ENCODE data around the gene NUDT7. TPM values are rescaled to one million over a fixed set of nuclear protein-coding genes. Genes with fewer than 3 reads are reported as not detected.

The NUDT7 gene
- total and polyA plus RNA-seq, 2 donors from 2014 or later = 7.6 to 43.8 TPM

DNA sequence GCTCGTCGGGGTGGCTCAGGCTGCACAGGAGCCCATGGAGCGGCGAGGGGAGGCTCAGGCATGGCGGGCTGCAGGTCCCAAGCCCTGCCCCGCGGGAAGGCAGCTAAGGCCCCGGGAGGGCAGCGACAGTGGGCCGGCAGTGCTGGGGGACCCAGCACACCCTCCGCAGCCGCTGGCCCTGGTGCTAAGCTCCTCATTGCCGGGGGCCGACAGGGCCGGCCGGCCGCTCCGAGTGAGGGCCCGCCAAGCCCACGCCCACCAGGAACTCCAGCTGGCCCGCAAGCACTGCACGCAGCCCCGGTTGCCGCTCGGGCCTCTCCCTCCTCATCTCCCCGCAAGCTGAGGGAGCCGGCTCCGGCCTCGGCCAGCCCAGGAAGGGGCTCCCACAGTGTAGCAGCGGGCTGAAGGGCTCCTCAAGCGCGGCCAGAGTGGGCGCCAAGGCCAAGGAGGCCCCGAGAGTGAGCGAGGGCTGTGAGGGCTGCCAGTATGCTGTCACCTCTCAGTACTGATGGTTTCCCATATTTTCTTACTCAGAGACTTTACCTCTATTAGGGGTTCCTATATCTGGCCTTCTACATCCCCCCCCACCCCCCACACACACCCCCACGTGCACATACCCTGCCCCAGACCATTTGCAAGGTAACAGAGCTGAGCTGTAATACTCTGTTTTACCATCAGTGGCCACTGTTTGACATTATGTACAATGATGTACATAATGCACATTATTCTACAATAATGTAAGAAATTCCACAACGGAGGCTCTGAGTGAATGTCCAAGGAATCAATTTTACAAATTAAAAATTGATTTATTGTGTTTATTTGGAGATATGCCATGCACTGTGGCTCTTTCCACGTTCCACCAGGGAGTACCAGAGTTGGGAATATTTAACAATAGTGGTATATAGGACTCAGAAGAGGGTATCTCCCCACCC, 62.4 kb downstream of the NUDT7 start:
- TF ChIP-seq, protein P1, sequence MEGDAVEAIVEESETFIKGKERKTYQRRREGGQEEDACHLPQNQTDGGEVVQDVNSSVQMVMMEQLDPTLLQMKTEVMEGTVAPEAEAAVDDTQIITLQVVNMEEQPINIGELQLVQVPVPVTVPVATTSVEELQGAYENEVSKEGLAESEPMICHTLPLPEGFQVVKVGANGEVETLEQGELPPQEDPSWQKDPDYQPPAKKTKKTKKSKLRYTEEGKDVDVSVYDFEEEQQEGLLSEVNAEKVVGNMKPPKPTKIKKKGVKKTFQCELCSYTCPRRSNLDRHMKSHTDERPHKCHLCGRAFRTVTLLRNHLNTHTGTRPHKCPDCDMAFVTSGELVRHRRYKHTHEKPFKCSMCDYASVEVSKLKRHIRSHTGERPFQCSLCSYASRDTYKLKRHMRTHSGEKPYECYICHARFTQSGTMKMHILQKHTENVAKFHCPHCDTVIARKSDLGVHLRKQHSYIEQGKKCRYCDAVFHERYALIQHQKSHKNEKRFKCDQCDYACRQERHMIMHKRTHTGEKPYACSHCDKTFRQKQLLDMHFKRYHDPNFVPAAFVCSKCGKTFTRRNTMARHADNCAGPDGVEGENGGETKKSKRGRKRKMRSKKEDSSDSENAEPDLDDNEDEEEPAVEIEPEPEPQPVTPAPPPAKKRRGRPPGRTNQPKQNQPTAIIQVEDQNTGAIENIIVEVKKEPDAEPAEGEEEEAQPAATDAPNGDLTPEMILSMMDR (IDR thresholded peaks at IDR 0.05; ENCODE audit: borderline replicate concordance, extremely low read depth, insufficient read depth) = peak; percentile 4
- Histone ChIP-seq H3K4me1 (ENCODE audit: control insufficient read depth in 2 of 3, insufficient read depth in 2 of 3, low read depth in 1 of 3, low read length in 3 of 3) (peaks cover 0 to 3% (median 0%) of the 10 kb centered on the region in 3 donors), H3K36me3 (ENCODE audit: control insufficient read depth in 2 of 3, insufficient read depth in 3 of 3, low read length in 3 of 3) (no peaks in the 10 kb centered on the region), H3K4me3 (ENCODE audit: low read length in 3 of 3) (no peak overlapping the region), H3K9me3 (ENCODE audit: control insufficient read depth in 2 of 3, insufficient read depth in 1 of 3, low read length in 3 of 3) (no peaks in the 10 kb centered on the region), H3K27me3 (ENCODE audit: control insufficient read depth, insufficient read depth, low read length) (peaks cover 7% of the 10 kb centered on the region), H3K27ac (ENCODE audit: low read depth in 2 of 2, low read length in 2 of 2) (no peak overlapping the region), H3K9ac (ENCODE audit: low read length in 3 of 3) (no peak overlapping the region)
- DNase-seq (no peak), FAIRE-seq (no peak)
- intact Hi-C loops (cut with DNase I) = no loop called here

- no peak overlapping the region for H3K9ac ChIP-seq (ENCODE audit: low read length in 3 of 3)
- no peak overlapping the region for H3K4me3 ChIP-seq (ENCODE audit: low read length in 3 of 3)
- no peak for FAIRE-seq
- peaks cover 0 to 3% (median 0%) of the 10 kb centered on the region in 3 donors for H3K4me1 ChIP-seq (ENCODE audit: control insufficient read depth in 2 of 3, insufficient read depth in 2 of 3, low read depth in 1 of 3, low read length in 3 of 3)
- TF ChIP-seq, protein P1 (IDR thresholded peaks at IDR 0.05; ENCODE audit: borderline replicate concordance, extremely low read depth, insufficient read depth) = no peak
- no peak for DNase-seq
- no peaks in the 10 kb centered on the region for H3K36me3 ChIP-seq (ENCODE audit: control insufficient read depth in 2 of 3, insufficient read depth in 3 of 3, low read length in 3 of 3)
- H3K9me3 ChIP-seq (ENCODE audit: control insufficient read depth in 2 of 3, insufficient read depth in 1 of 3, low read length in 3 of 3) = no peaks in the 10 kb centered on the region
- H3K27ac ChIP-seq (ENCODE audit: low read depth in 2 of 2, low read length in 2 of 2) = no peak overlapping the region
- H3K27me3 ChIP-seq (ENCODE audit: control insufficient read depth, insufficient read depth, low read length) = peaks cover 12% of the 10 kb centered on the region
- intact Hi-C loops (cut with DNase I) = no loop called here
These were observed 63.1 kb downstream of the NUDT7 start for GRCh38 chr16:77785373-77785764.

DNA sequence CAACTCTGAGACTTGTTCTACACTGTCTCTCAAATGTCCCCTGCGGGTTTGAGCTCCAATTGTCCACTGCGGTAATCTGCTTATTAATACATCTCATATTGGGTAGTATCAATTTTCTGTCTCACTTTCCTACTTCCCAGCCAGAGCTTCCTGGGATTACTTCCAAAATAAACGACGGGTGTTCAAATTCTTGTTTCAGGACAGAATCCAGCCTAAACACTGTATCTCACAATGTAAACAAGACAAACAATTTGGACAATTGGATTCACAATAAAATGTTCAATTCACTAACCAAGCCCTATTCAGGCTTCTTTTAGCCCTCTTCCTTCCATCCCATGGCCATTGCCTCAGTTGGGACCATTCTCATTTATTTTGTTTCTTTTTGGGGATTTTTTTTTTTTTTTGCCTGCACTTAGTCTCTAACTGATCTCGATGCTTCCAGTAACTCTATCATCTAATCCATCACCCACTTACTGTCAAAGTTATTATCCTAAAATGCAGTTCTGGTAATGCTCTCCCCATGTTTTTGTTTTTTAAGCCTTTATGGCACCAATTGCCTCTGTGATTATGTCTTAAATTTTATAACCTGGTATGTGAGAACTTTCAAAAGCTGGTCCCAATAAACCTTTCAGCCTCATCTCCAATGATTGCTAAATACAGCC, 64.0 kb downstream of the NUDT7 start:
- H3K4me3 ChIP-seq (ENCODE audit: low read length in 3 of 3) = no peak overlapping the region
- no peaks in the 10 kb centered on the region for H3K9me3 ChIP-seq (ENCODE audit: control insufficient read depth in 2 of 3, insufficient read depth in 1 of 3, low read length in 3 of 3)
- H3K27me3 ChIP-seq (ENCODE audit: control insufficient read depth, insufficient read depth, low read length) = peaks cover 16% of the 10 kb centered on the region
- DNase-seq (peak in 1 of 5 donors; percentile 31), FAIRE-seq (no peak)
- H3K27ac ChIP-seq (ENCODE audit: low read depth in 2 of 2, low read length in 2 of 2) = no peak overlapping the region
- no peaks in the 10 kb centered on the region for H3K36me3 ChIP-seq (ENCODE audit: control insufficient read depth in 2 of 3, insufficient read depth in 3 of 3, low read length in 3 of 3)
- H3K4me1 ChIP-seq (ENCODE audit: control insufficient read depth in 2 of 3, insufficient read depth in 2 of 3, low read depth in 1 of 3, low read length in 3 of 3) = peaks cover 0 to 3% (median 0%) of the 10 kb centered on the region in 3 donors
- H3K9ac ChIP-seq (ENCODE audit: low read length in 3 of 3) = no peak overlapping the region
- TF ChIP-seq, protein P1 (IDR thresholded peaks at IDR 0.05; ENCODE audit: borderline replicate concordance, extremely low read depth, insufficient read depth) = no peak
- intact Hi-C loops (cut with DNase I) = no loop called here
